HEK293 (cell line): ENCODE results near the gene PHTF1.

Source experiments
- BCL11A ChIP-seq: fragments of 450-650 bp; formaldehyde crosslinking; IDR thresholded peaks from 2 replicates; pipeline ENCODE4 v1.5.1; 2016; ENCODE audit warnings: low read depth, missing biosample characterization, missing genetic modification characterization
- KLF9 ChIP-seq: fragments of 450-650 bp; formaldehyde crosslinking; IDR thresholded peaks from 2 replicates; pipeline ENCODE4 v1.5.1; 2016; ENCODE audit warnings: missing biosample characterization, missing genetic modification characterization, low read depth
- TCF7L2 ChIP-seq: IDR thresholded peaks from 2 replicates; pipeline ENCODE4 v1.6.1; 2011; ENCODE audit warnings: low read depth, mild to moderate bottlenecking, inconsistent platforms, low read length, moderate library complexity, borderline replicate concordance
- ZNF121 ChIP-seq: fragments of 450-650 bp; formaldehyde crosslinking; IDR thresholded peaks from 2 replicates; pipeline ENCODE4 v1.5.1; 2016; ENCODE audit warnings: missing biosample characterization, missing genetic modification characterization
- ZNF140 ChIP-seq: fragments of 450-650 bp; formaldehyde crosslinking; IDR thresholded peaks from 2 replicates; pipeline ENCODE4 v1.5.1; 2016; ENCODE audit warnings: missing biosample characterization, missing genetic modification characterization
- ZNF335 ChIP-seq: fragments of 450-650 bp; formaldehyde crosslinking; conservative IDR thresholded peaks from 2 replicates; pipeline ENCODE4 v1.5.1; 2016; ENCODE audit warnings: missing biosample characterization, missing genetic modification characterization
- ZNF510 ChIP-seq: fragments of 450-650 bp; formaldehyde crosslinking; IDR thresholded peaks from 2 replicates; pipeline ENCODE4 v1.5.1; 2018; ENCODE audit warnings: mild to moderate bottlenecking, missing genetic modification characterization, missing biosample characterization; ENCODE audit not compliant: insufficient replicate concordance
- ZNF555 ChIP-seq: fragments of 450-650 bp; formaldehyde crosslinking; conservative IDR thresholded peaks from 2 replicates; pipeline ENCODE4 v1.5.1; 2017; ENCODE audit warnings: missing biosample characterization, mild to moderate bottlenecking, missing genetic modification characterization, inconsistent platforms
- TF ChIP-seq, protein P1 (sequence below): fragments of 450-650 bp; formaldehyde crosslinking; IDR thresholded peaks from 2 replicates; pipeline ENCODE4 v1.5.1; 2016; ENCODE audit warnings: missing biosample characterization, missing genetic modification characterization
- TF ChIP-seq, protein P2 (sequence below): fragments of 450-650 bp; formaldehyde crosslinking; IDR thresholded peaks from 2 replicates; pipeline ENCODE4 v1.5.1; 2016; ENCODE audit warnings: missing biosample characterization, missing genetic modification characterization

DNA sequence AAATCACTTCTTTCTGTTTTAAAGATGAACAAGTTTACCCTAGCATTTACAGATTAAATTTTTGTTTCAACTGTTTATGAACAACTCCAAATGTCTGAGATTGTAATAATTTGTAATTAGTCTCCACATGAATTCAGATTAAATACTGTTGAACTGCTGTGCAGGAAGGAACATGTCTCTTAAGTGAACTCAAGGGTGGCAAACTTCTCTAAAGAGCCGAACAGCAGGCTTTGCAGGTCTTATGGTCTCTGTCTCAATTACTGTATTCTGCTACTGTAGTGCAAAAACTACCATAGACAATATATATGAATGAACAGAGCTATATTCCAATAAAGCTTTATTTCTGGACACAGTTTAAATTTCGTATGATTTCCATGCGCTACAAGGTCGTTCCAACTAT is 46.4 kb upstream of the PHTF1 start:
- TF ChIP-seq TCF7L2 (no peak), BCL11A (tag by site-specific recombination) (no peak), KLF9 (tag by site-specific recombination) (no peak), ZNF121 (tag by site-specific recombination) (no peak), ZNF510 (tag by site-specific recombination) (no peak), ZNF140 (no peak), ZNF555 (tag by site-specific recombination) (no peak), ZNF335 (tag by site-specific recombination) (no peak)
- TF ChIP-seq, protein P1, sequence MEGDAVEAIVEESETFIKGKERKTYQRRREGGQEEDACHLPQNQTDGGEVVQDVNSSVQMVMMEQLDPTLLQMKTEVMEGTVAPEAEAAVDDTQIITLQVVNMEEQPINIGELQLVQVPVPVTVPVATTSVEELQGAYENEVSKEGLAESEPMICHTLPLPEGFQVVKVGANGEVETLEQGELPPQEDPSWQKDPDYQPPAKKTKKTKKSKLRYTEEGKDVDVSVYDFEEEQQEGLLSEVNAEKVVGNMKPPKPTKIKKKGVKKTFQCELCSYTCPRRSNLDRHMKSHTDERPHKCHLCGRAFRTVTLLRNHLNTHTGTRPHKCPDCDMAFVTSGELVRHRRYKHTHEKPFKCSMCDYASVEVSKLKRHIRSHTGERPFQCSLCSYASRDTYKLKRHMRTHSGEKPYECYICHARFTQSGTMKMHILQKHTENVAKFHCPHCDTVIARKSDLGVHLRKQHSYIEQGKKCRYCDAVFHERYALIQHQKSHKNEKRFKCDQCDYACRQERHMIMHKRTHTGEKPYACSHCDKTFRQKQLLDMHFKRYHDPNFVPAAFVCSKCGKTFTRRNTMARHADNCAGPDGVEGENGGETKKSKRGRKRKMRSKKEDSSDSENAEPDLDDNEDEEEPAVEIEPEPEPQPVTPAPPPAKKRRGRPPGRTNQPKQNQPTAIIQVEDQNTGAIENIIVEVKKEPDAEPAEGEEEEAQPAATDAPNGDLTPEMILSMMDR (tag by site-specific recombination) = no peak
- TF ChIP-seq, protein P2, sequence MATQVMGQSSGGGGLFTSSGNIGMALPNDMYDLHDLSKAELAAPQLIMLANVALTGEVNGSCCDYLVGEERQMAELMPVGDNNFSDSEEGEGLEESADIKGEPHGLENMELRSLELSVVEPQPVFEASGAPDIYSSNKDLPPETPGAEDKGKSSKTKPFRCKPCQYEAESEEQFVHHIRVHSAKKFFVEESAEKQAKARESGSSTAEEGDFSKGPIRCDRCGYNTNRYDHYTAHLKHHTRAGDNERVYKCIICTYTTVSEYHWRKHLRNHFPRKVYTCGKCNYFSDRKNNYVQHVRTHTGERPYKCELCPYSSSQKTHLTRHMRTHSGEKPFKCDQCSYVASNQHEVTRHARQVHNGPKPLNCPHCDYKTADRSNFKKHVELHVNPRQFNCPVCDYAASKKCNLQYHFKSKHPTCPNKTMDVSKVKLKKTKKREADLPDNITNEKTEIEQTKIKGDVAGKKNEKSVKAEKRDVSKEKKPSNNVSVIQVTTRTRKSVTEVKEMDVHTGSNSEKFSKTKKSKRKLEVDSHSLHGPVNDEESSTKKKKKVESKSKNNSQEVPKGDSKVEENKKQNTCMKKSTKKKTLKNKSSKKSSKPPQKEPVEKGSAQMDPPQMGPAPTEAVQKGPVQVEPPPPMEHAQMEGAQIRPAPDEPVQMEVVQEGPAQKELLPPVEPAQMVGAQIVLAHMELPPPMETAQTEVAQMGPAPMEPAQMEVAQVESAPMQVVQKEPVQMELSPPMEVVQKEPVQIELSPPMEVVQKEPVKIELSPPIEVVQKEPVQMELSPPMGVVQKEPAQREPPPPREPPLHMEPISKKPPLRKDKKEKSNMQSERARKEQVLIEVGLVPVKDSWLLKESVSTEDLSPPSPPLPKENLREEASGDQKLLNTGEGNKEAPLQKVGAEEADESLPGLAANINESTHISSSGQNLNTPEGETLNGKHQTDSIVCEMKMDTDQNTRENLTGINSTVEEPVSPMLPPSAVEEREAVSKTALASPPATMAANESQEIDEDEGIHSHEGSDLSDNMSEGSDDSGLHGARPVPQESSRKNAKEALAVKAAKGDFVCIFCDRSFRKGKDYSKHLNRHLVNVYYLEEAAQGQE (tag by site-specific recombination) = no peak
